ENCODE data around the gene ARMH3. TPM values are rescaled to one million over a fixed set of nuclear protein-coding genes. Genes with fewer than 3 reads are reported as not detected.
A peak's percentile ranks its signal among the peaks of the same experiment; 100 is the strongest.

Gene ARMH3
- total RNA-seq, 1 donor from 2014 or later, result 4.5 TPM

DNA sequence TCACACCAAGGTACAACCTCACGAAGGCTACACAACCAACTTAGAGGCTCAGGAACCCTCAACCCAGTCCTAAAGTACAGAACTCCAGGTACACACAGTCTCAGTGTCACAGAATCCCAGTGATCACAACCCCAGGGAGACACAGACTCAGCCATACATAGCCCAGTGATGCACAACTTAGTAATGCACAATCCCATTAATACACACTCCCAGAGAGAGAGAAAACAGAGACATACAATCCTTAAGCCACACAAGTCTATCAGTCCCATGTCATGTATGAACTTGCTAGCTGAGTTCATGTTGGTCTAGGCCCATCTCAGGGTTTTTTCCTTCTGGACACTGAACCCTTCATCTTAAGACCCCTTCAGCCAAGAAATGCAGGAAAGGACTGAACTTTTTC, 217.0 kb downstream of the ARMH3 start:
- TF ChIP-seq, protein P1, sequence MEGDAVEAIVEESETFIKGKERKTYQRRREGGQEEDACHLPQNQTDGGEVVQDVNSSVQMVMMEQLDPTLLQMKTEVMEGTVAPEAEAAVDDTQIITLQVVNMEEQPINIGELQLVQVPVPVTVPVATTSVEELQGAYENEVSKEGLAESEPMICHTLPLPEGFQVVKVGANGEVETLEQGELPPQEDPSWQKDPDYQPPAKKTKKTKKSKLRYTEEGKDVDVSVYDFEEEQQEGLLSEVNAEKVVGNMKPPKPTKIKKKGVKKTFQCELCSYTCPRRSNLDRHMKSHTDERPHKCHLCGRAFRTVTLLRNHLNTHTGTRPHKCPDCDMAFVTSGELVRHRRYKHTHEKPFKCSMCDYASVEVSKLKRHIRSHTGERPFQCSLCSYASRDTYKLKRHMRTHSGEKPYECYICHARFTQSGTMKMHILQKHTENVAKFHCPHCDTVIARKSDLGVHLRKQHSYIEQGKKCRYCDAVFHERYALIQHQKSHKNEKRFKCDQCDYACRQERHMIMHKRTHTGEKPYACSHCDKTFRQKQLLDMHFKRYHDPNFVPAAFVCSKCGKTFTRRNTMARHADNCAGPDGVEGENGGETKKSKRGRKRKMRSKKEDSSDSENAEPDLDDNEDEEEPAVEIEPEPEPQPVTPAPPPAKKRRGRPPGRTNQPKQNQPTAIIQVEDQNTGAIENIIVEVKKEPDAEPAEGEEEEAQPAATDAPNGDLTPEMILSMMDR (IDR thresholded peaks at IDR 0.05), result no peak
- no peak overlapping the region for H3K27ac ChIP-seq
- no peaks in the 10 kb centered on the region for H3K27me3 ChIP-seq
- DNase-seq (ENCODE audit: low spot score in 2 of 2), result no peak
- no peaks in the 10 kb centered on the region for H3K9me3 ChIP-seq
- no peaks in the 10 kb centered on the region for H3K36me3 ChIP-seq
- H3K4me3 ChIP-seq, result no peak overlapping the region
- peaks cover 4 to 14% of the 10 kb centered on the region in 2 donors for H3K4me1 ChIP-seq
- intact Hi-C loops (cut with DNase I), result no loop called here

DNA sequence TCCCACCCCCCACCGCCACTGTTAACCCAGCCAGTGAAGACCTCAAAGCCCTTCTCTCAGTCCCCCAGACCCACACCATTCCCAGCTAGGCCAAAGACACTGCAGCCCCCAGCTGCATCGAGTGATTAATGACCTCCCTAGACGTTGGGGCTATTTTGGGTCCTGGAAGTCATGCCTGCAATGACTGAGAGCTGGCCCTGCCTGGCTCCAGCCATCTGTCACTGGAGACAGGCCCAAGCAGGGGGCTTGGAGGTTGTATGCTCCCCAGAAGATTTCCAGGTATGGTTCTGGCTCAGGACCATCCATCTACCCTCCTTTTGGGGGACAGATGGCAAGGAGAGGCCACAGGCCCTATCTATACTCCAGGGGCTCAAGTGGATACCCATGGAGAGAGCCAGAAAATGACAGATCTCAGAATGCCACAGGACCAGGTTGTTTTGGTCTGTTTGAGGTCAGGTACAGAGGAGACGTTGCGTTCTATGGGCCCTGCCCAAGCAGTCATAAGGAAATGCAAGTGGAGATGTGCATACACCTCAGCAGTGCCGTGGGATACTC, 217.5 kb downstream of the ARMH3 start:
- peaks cover 4 to 14% of the 10 kb centered on the region in 2 donors for H3K4me1 ChIP-seq
- TF ChIP-seq, protein P1 (IDR thresholded peaks at IDR 0.05), result no peak
- intact Hi-C loops (cut with DNase I), result no loop called here
- no peaks in the 10 kb centered on the region for H3K36me3 ChIP-seq
- H3K27ac ChIP-seq, result no peak overlapping the region
- no peaks in the 10 kb centered on the region for H3K9me3 ChIP-seq
- DNase-seq (ENCODE audit: low spot score in 2 of 2), result peak in 1 of 2 donors; percentile 39
- no peaks in the 10 kb centered on the region for H3K27me3 ChIP-seq
- H3K4me3 ChIP-seq, result no peak overlapping the region

DNA sequence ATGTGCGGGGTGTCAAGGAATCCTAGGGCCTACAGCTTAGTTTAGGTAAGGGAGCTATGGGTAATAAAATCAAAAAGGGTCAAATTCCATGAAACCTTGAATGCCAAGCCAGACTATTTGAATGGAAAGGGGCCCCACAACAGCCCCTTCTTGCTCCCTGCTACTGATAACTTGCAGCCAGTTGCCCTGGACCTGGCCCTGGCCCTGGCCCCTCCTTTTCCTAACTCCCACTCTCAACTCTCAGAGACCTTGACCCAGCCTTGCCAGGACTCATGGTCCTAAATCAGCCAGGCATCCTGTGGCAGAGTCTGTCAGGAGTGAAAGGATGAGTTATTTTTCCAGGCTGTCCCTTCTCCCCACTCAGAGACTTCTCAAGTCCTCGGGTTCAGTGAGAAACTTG, 218.2 kb downstream of the ARMH3 start:
- TF ChIP-seq, protein P1 (IDR thresholded peaks at IDR 0.05), result no peak
- H3K9me3 ChIP-seq, result no peaks in the 10 kb centered on the region
- H3K4me3 ChIP-seq, result no peak overlapping the region
- H3K4me1 ChIP-seq, result peaks cover 4 to 14% of the 10 kb centered on the region in 2 donors
- no peaks in the 10 kb centered on the region for H3K27me3 ChIP-seq
- H3K36me3 ChIP-seq, result no peaks in the 10 kb centered on the region
- intact Hi-C loops (cut with DNase I), result loop anchor here (2.0 kb wide), 1 partner anchor 173 kb away; no protein-coding TSS in a partner anchor
- DNase-seq (ENCODE audit: low spot score in 2 of 2), result peak in 1 of 2 donors; percentile 9
- no peak overlapping the region for H3K27ac ChIP-seq

DNA sequence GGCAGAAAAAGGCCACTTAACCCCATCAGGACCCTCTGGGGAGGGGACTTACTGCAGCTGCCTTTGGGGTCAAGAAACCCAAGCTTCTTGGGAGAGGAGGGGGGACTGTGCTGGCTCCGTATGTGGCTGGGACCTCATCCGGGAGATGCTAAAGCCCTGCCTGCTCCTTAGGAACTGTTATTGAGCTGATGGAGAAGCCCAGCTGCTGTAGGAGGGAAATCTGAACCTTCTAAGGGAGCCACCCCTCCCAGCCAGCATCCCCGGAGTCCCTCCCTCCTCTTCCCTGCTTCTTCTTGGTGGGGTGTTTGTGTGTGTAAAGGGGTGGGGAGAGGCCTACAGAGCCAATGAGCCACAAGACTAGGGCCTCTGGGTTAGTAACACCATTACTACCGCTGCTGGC, 220.6 kb downstream of the ARMH3 start:
- intact Hi-C loops (cut with DNase I), result no loop called here
- TF ChIP-seq, protein P1 (IDR thresholded peaks at IDR 0.05), result no peak

DNA sequence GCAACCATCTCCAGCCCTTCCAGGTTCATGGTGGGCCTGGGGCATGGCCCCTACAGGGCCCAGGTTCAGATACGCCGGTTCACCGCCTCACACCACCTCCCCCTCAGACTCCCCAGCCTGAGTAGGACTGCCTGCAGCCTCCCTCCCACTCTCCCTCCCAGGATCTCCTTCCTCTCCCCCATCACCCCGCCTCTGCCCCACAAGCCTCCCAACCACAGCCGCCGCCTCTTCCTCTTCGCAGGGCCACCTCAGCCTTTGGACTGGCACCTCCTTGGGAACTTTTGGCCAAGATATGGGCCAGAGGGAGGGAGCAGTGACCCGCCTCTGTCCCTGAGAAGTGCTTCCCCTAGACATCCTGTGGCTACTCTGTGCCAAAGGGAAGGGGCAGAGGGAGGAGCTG, 221.6 kb downstream of the ARMH3 start:
- no peaks in the 10 kb centered on the region for H3K9me3 ChIP-seq
- no peak overlapping the region for H3K4me3 ChIP-seq
- H3K27ac ChIP-seq, result no peak overlapping the region
- H3K27me3 ChIP-seq, result no peaks in the 10 kb centered on the region
- H3K36me3 ChIP-seq, result no peaks in the 10 kb centered on the region
- TF ChIP-seq, protein P1 (IDR thresholded peaks at IDR 0.05), result no peak
- no peak for DNase-seq (ENCODE audit: low spot score in 2 of 2)
- peaks cover 4 to 5% of the 10 kb centered on the region in 2 donors for H3K4me1 ChIP-seq
- intact Hi-C loops (cut with DNase I), result no loop called here

More for the DNA sequence above, 220.6 kb downstream of the ARMH3 start:
- Histone ChIP-seq H3K36me3 (no peaks in the 10 kb centered on the region), H3K27ac (no peak overlapping the region), H3K4me1 (peaks cover 9 to 12% of the 10 kb centered on the region in 2 donors), H3K4me3 (no peak overlapping the region), H3K27me3 (no peaks in the 10 kb centered on the region), H3K9me3 (no peaks in the 10 kb centered on the region)
- DNase-seq (ENCODE audit: low spot score in 2 of 2), result peak in 1 of 2 donors; percentile 28

DNA sequence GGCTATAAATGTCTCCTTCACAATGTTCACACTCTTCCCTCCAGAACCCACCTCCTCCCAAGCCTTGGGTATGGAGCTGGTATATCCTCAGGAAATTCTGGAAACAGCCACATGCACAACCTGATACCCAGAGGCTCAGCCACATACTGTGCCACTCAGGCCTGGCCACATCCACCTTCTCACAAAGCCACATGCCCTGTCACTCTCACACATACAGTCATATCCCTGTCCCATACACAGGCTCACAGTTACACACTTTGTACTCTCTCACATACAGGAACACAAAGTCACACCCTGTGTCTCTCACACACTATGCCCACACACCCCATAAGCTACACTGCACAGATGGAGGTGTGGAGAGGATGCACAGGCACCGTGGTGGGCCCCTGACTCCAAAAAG, 222.5 kb downstream of the ARMH3 start:
- intact Hi-C loops (cut with DNase I), result no loop called here
- H3K4me1 ChIP-seq, result peaks cover 4 to 5% of the 10 kb centered on the region in 2 donors
- DNase-seq (ENCODE audit: low spot score in 2 of 2), result no peak

More for the DNA sequence above, 222.5 kb downstream of the ARMH3 start:
- TF ChIP-seq, protein P1 (IDR thresholded peaks at IDR 0.05), result no peak
- no peak overlapping the region for H3K4me3 ChIP-seq
- H3K27me3 ChIP-seq, result no peaks in the 10 kb centered on the region
- no peaks in the 10 kb centered on the region for H3K9me3 ChIP-seq
- H3K36me3 ChIP-seq, result no peaks in the 10 kb centered on the region
- H3K27ac ChIP-seq, result no peak overlapping the region

Measured in ascending aorta (tissue), 2 donors.